ENCODE results near the gene ANKHD1. TPM values are rescaled to one million over a fixed set of nuclear protein-coding genes. Genes with fewer than 3 reads are reported as not detected.

ANKHD1 gene
- total and polyA plus RNA-seq, 2 donors from 2014 or later: 26.4 to 130 TPM

DNA sequence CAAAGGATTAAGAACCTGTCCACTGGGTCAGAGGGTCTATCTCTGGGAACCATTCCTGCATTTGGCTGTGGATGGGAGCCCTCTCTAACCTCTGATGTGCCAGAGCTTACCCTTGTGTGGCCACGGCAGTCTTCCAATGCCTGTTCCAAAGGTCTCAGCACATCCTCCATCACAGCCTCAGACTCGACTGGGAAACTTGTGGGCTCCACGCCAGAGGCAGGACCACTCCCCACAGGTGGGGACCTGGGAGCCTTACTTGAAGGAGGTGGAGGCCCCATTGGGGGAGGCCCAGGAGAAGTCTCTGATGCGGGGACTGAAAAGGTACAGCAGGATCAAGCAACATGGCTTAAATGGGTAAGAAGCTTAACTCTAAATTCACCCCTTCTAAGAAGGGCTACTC, 150.2 kb downstream of the ANKHD1 start:
- no peak overlapping the region for H3K4me3 ChIP-seq (ENCODE audit: low read length in 3 of 3)
- TF ChIP-seq CTCF (IDR thresholded peaks at IDR 0.05; ENCODE audit: borderline replicate concordance, extremely low read depth, insufficient read depth): no peak
- H3K9me3 ChIP-seq (ENCODE audit: control insufficient read depth in 2 of 3, insufficient read depth in 1 of 3, low read length in 3 of 3): no peaks in the 10 kb centered on the region
- intact Hi-C loops (cut with DNase I): no loop called here
- DNase-seq: no peak
- peaks cover 0 to 44% (median 32%) of the 10 kb centered on the region in 3 donors for H3K4me1 ChIP-seq (ENCODE audit: control insufficient read depth in 2 of 3, insufficient read depth in 2 of 3, low read depth in 1 of 3, low read length in 3 of 3)
- FAIRE-seq: no peak
- peaks cover 2 to 22% (median 18%) of the 10 kb centered on the region in 3 donors for H3K36me3 ChIP-seq (ENCODE audit: control insufficient read depth in 2 of 3, insufficient read depth in 3 of 3, low read length in 3 of 3)
- no peaks in the 10 kb centered on the region for H3K27me3 ChIP-seq (ENCODE audit: control insufficient read depth, insufficient read depth, low read length)
- no peak overlapping the region for H3K9ac ChIP-seq (ENCODE audit: low read length in 3 of 3)
- no peak overlapping the region for H3K27ac ChIP-seq (ENCODE audit: low read depth in 2 of 2, low read length in 2 of 2)

DNA sequence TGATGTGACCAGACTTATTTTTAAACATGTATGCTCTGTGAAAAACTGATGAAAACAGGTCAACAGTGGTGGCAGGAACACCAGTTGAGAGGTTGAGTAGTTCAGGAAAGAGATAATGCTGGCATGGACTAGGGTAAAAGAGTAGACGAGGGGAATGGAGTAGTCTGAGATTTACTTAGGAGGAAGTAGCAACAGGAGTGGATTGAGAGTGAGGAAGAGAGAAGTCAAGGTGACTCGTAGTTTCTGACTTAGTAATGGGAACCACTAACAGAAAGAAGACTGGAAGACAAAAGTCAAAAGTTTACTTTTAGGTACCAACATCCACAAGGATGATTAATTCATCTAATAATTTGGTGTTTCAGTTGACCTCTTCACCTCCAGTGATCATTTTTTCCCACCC, 152.0 kb downstream of the ANKHD1 start:
- no peak overlapping the region for H3K9ac ChIP-seq (ENCODE audit: low read length in 3 of 3)
- no peaks in the 10 kb centered on the region for H3K9me3 ChIP-seq (ENCODE audit: control insufficient read depth in 2 of 3, insufficient read depth in 1 of 3, low read length in 3 of 3)
- peaks cover 0 to 35% (median 24%) of the 10 kb centered on the region in 3 donors for H3K4me1 ChIP-seq (ENCODE audit: control insufficient read depth in 2 of 3, insufficient read depth in 2 of 3, low read depth in 1 of 3, low read length in 3 of 3)
- DNase-seq (no peak), FAIRE-seq (no peak)
- H3K27me3 ChIP-seq (ENCODE audit: control insufficient read depth, insufficient read depth, low read length): no peaks in the 10 kb centered on the region
- no peak overlapping the region for H3K27ac ChIP-seq (ENCODE audit: low read depth in 2 of 2, low read length in 2 of 2)
- intact Hi-C loops (cut with DNase I): no loop called here
- no peak for TF ChIP-seq CTCF (IDR thresholded peaks at IDR 0.05; ENCODE audit: borderline replicate concordance, extremely low read depth, insufficient read depth)
- H3K36me3 ChIP-seq (ENCODE audit: control insufficient read depth in 2 of 3, insufficient read depth in 3 of 3, low read length in 3 of 3): peaks cover 2 to 22% (median 18%) of the 10 kb centered on the region in 3 donors
- no peak overlapping the region for H3K4me3 ChIP-seq (ENCODE audit: low read length in 3 of 3)

GRCh38 chr5:140554454-140554853, 152.8 kb downstream of the ANKHD1 start:
- Histone ChIP-seq H3K9ac (ENCODE audit: low read length in 3 of 3) (no peak overlapping the region), H3K4me3 (ENCODE audit: low read length in 3 of 3) (no peak overlapping the region), H3K36me3 (ENCODE audit: control insufficient read depth in 2 of 3, insufficient read depth in 3 of 3, low read length in 3 of 3) (peaks cover 2 to 22% (median 16%) of the 10 kb centered on the region in 3 donors), H3K27ac (ENCODE audit: low read depth in 2 of 2, low read length in 2 of 2) (no peak overlapping the region), H3K27me3 (ENCODE audit: control insufficient read depth, insufficient read depth, low read length) (no peaks in the 10 kb centered on the region), H3K9me3 (ENCODE audit: control insufficient read depth in 2 of 3, insufficient read depth in 1 of 3, low read length in 3 of 3) (no peaks in the 10 kb centered on the region), H3K4me1 (ENCODE audit: control insufficient read depth in 2 of 3, insufficient read depth in 2 of 3, low read depth in 1 of 3, low read length in 3 of 3) (peaks cover 0 to 27% (median 17%) of the 10 kb centered on the region in 3 donors)
- no peak for TF ChIP-seq CTCF (IDR thresholded peaks at IDR 0.05; ENCODE audit: borderline replicate concordance, extremely low read depth, insufficient read depth)
- no peak for FAIRE-seq
- intact Hi-C loops (cut with DNase I): no loop called here
- DNase-seq: no peak
